NAMALWA (cell line): ENCODE measurements around the gene COX6A1.
"Not testable (repeated sequence)": the region's sequence is repeated elsewhere in the genome, so short reads cannot be mapped to it uniquely, and the experiment has no call there.

Experiments used
- DNase-seq: peaks from one replicate; pipeline ENCODE4 v3.0.0-alpha.2; 2015; ENCODE audit warnings: low spot score

The COX6A1 gene

DNA sequence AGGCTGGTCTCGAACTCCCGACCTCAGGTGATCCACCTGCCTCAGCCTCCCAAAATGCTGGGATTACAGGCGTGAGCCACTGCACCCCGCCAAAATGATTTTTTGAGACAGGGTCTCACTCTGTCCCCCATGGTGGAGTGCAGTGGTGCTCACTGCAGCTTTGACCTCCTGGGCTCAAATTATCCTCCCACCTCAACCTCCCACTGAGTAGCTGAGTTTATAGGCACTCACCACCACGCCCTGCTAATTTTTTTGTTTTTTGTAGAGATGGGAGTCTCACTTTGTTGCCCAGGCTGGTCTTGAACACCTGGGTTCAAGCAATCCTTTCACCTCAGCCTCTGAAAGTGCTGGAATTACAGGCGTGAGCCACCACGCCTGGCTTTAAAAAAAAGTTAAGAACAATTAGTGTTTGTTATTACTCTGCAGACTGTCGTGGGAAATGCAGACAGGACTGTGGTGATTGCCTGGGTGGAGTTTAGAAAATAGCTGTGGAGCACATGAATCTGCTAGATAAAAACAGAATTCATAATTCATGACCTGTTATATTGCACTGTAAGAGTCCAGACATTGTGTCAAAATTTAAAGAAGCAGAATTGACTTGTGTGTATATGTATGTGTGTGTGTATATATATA is 9.2 kb upstream of the COX6A1 start:
- DNase-seq = no peak

DNA sequence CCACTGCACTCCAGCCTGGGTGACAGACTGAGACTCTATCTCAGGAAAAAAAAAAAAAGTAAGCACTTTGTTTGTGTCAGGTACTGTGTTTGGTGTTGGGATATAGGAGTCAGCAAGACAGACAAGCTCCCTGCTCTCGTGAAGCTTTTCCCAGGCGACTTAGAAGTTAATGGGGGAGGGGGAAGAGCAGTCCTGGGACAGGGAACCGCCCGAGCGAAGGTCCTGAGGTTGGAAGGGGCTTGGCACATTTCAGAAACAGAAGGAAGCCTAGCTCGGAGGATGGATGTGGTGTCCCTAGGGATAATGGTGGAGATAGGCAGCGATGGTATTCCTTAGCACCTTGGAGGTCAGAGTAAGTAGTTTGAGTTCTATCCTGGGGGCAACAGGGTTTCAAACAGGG is 8.5 kb upstream of the COX6A1 start:
- DNase-seq = no peak

DNA sequence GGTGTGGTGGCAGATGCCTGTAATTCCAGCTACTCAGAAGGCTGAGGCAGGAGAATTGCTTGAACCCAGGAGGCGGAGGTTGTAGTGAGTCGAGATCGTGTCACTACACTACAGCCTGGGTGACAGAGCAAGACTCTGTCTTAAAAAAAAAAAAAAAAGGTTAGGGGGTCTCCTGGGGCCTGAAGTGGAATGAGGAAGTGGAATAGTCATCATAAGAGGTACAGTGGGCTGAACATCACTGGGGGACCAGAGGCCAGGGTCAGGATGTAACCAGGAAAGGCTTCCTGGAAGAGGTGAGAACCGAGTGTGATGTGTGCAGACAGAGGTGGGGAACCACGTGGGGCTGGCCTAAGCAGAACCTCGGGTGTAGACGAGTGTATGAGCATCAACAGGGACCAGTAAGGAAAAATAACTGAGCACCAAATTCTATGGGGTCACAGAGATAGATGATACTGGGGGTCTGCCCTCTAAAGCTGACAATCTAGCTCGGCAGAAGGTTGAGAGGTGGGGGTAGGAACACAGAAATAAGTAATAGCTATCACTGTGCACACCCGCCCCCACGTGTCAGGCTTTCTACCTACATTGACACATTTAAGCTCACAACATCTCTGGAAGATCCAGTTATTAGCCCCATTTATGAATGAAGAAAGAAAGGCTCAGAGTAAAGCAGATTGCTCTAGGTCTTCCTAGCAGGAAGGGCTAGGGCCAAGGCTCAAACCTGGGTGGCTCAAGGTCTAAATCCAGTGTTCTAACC is 5.0 kb upstream of the COX6A1 start:
- DNase-seq = no peak

DNA sequence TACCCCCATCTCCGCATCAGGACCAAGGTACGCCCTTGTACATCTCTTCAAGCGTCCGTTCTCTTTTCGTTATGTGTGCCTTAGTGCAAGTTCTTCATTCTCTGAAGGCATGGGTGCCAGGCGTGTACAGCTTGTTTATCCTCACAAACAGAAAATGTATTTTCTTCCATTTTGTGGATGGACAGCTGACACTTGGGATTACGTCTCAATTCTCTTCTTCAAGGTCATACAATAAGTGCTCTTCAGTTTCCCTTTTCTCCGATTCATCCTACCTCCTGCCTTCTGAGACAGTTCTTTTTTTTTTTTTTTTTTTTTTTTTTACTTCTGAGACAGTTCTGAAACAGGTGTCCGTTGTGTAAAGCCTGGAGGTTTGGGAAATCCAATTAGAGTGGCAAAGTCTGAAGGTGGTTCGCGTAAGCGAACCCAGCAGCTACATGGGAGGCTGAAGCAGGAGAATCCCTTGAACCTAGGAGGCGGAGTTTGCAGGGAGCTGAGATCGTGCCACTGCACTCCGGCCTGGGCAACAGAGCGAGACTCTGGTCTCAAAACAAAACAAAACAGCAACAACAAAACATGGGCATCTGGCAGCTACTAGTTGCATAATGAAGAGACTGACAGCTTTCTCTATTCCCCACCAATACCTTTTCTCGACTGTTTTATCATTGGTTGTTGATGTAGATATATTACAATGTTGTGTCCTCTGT is 734 bp downstream of the COX6A1 start:
- peak; percentile 58 for DNase-seq

DNA sequence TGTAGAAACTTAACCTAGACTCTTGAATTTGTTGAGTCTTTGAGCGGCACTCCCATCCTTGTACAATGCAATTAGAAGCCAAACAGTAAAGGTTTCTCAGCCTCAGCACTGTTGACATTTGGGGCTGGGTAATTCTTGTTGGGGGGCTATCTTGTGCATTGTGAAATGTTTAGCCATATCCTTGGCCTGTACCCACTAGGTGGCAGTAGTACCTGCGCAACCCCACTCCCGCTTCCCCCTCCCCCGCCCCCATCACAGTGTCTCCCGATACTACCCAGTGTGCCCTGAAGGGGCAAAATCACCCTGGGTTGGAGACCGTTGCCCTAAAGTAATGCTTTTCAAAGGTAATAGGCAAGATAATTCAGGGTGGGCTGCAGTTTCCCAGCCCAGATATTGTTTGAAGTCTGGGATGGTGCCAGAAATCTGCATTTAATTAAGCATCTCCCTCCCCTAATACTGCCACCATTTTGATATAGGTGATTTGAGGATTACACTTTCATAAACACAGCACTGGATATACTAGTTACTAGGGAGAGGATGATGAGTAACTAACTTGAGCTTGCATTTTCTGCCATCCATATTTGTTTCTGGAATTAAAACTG is 1.8 kb downstream of the COX6A1 start:
- DNase-seq = peak; percentile 90

DNA sequence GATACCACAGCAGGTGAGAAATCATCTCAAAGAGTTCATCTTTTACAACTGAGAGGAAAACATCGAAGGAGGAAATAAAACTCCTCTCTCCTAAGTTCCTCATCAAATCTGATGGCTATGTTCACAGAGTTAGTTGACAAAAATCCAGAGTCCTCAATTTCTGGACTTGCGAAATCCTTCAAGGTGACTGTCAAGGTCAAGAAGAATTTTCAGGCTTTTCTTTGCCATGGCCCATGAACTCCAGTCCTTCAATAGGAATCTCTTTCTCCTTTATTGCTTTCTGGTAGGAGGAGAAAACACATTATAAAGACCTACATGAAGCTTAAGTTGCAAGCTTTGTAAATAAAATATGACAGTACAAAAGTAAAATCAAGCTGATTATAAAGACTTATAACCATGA is 6.8 kb downstream of the COX6A1 start:
- DNase-seq = no peak

DNA sequence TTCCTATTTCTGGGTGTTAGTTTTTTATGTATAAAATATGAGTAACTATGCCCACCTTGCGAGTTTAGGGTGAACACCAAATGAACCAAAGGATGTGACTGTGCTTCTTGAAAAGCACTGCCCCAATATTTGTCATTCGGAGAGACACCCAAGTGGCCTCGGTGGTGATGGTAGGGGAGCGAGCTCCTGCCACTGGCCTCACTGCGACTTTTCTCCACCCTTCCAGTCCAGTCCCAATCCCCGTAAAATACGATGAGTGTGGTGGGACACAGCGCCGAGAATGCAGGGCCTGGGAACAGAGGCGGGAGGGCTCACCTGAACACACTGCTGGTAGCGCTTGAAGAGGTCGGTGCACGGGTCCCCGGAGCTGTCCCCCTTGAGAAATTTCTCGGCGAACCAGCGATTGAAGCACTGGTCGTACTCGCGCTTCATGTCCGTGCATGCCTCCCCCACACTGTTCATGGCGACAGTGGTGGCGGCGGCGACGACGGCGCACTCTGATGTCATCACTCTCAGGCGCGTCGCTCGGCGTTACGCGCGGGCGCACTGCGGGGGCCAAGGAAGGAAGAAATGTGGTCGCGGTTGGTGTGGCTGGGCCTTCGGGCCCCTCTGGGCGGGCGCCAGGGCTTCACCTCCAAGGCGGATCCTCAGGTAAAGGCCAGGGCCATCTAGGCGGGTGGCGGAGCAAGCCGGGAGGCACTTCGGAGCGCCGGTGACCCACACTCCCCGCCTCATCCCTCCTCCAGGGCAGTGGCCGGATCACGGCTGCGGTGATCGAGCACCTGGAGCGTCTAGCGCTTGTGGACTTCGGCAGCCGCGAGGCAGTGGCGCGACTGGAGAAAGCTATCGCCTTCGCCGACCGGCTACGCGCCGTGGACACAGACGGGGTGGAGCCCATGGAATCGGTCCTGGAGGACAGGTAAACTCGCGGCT is 8.3 kb downstream of the COX6A1 start, which contains the start of the genes GATC and TRIAP1:
TSS of gene GATC (plus strand) at position 534 of the 933 bp plus-strand sequence. CDS start at position 571, 37 bp downstream.
TSS of gene TRIAP1 (minus strand) at position 474 of the 933 bp plus-strand sequence. CDS start at position 462, 12 bp downstream.
- peak; percentile 94 for DNase-seq

DNA sequence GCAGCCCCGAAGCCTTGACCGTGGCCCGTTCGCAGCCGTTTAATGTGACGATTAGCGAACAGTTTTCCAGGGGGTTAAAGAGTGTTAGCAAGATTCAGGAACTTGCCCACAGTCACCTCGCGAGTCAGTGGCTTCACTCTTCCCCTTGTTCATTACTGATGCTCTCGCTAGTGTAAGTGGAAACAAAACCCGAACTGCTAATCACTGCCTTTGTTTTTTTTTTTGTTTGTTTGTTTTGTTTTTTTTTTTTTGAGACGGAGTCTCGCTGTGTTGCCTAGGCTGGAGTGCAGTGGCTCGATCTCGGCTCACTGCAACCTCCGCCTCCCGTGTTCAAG is 8.9 kb downstream of the COX6A1 start:
- not testable (repeated sequence) for DNase-seq

DNA sequence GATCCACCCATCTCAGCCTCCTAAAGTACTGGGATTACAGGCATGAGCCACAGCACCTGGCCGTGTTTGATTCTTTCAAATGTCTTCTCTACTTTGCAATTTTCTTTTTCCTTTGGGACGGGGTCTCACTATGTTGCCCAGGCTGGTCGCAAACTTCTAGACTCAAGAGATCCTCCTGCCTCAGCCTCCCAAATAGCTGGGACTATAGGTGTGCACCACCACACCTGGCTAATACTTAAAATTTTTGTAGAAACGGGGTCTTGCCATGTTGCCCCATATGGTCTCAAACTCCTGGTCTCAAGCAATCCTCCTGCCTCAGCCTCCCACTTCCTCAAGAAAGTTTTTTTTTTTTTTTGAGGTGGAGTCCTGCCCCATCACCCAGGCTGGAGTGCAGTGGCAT is 10.1 kb downstream of the COX6A1 start:
- no peak for DNase-seq

DNA sequence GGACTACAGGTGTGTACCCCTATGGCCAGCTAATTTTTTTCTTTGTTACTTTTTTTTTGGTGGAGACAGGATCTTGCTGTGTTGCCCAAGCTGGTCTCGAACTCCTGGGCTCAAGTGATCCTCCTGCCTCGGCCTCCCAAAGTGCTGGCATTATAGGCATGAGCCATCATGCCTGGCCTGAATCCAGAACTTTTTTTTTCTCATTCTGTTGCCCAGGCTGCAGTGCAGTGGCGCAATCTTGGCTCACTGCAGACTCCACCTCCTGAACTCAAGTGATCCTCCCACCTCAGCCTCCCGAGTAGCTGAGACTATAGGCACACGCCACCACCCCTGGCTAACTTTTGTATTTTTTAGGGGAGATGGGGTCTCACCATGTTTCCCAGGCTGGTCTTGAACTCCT is 14.6 kb downstream of the COX6A1 start:
- DNase-seq = not testable (repeated sequence)

DNA sequence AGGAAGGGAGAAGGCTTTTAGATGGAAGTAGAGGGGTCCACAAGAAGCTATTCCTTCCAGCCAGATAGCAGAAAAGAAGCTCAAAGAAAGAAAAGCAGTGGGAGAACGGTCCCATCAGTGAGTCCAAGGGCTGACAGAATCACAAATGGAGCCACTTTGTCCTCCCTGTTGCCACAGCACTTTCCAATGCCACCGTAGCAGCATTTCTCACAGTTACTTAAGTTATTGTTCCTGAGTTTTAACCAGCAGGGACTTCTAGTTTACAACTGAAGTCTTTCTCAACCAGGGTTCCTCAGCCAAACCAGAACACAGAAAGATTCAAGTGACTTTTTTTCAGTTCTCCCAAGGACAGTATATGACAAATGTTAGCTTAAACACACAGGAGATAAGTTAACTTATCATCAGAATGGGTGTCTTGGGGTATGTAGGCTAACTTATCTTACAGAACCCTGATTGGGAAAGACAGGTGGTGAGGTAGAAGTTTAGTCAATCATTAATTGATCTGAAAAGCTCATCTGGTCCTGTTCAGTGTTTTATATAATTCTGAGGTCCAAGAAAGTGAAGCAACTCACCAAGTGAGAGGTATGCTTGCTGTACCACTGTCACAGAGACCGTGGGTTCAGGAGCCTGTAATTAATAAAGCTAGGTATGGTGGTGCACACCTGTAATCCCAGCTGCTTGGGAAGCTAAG is 15.3 kb downstream of the COX6A1 start:
- no peak for DNase-seq

DNA sequence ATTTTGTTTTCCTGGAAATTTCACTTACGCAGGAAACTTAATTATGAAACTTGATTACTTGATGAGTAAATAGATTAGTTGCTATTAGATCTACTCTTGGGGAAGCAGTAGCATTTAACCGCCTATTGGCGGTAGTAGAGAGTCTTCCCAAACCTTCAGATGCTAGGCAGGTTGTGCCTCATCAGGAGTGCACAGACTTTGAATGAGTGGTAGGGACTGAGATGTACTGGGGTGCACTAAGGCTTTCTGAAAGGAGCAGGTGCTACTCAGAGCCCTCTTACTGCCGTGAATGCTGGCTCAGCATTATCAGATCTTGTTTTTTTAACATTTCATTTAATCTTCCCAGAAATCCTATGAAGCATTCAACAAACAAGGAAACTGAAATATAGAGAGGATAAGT is 16.1 kb downstream of the COX6A1 start:
- DNase-seq = peak; percentile 70

DNA sequence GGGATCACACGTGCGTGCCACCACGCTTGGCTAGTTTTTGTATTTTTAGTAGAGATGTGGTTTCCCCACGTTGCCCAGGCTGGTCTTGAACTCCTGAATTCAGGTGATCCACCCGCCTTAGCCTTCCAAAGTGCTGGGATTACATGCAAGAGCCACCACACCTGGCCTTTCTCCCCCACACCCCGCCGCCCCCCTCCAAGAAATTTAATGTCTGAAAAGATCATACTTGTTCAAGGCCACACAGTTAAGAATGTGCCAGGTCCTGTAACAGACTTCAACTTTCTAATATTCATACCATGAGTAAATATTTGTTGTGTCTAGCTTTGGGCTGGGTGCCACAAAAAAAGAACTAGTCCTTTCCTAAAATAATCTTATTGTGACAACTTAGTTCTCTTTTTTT is 17.4 kb downstream of the COX6A1 start:
- no peak for DNase-seq

DNA sequence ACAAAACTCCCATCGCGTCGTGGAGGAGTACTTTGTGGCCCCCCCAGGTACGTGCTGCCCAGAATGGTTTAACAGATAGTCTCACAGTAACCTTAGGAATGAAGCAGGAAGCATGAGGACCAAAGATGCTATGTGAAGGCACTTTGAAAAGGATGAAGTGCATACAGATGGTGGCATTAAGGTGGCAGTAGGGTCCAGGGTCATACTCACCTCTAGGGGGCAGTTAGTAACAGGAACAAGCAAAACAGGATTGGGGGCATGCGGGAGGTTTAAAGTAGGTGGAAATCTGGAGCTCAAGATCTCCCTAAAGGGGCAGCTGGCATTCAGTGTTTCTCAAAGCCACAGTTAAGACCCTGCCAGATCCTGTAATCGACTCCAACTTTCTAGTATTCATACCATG is 19.2 kb downstream of the COX6A1 start:
- DNase-seq = peak; percentile 61

DNA sequence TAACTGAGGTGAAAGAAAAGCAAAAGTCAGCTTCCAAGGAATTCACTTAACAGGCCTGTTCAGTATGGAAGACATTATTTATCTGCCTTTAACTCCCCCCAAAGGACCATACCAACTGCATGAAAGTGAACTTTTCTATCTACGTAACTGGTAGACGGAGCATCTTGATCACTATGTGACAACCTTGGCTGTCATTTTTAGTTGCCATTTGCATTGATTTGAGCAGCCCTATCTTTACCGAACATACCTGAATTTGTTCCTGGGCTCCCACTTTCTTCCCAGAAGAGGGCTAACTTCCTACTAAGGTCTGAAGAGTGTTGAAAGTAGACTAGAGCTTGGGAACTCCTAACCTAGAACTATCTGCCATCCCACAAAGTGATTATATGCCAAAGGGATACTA is 22.2 kb downstream of the COX6A1 start:
- DNase-seq = no peak

DNA sequence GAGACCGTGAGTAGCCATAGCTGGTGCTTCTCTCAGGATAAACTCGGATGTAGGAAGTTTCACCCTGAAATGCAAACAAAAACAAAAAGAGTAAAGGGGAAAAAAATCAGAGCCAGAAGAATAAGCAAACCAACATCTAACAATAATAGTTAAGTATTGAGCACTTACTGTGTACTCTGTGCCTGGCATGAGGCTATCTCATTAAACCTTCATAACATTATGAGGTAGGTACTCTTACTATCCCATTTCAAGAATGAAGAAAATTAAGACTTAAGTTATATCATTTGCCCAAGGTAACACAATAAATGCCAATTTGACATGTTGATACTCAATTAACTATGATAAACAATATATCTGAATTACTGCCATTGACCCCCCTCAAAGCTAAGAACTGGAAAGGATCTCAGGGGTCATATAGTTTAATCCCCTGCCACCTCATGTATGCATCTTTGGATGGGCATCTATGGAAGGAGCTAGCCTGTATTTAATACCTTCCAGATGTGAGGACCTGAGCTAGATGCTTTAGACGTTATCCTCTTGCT is 24.3 kb downstream of the COX6A1 start:
- no peak for DNase-seq

DNA sequence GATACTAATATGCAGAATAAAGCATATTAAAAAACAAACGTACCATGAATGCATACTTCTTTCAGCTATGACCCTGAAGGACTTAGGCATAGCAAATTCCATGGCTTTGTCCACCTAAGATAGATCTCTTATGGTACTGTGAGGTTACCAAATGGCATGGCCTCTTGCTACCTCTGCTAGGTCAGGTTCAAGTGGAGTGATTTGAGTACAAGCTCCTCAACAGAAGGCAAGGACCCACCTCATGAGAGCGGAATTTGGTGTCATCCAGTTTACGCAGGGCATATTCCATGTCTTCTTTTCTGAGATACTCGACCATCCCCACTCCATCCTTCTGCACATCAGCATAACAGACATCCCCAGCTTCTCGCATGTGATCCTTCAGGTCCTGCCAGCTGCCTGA is 25.8 kb downstream of the COX6A1 start:
- no peak for DNase-seq

DNA sequence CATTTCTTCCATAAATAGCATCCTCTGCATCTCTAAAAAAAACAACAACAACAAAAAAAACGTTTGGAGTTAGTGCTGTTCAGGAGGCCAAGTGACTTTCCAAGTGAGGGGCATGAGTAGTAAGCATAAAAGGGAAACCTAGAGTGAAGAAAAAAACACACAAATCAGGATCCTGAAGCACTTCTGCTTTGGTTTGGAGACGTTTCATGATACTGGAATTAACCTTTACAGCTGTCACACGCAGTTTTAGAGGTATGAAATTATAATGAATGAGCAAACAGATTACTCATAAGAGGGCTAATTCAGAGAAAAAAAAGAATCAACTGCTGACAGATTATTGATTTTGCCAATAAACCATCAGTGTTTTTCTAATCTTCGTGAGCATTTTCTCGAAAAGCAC is 27.8 kb downstream of the COX6A1 start:
- DNase-seq = no peak

DNA sequence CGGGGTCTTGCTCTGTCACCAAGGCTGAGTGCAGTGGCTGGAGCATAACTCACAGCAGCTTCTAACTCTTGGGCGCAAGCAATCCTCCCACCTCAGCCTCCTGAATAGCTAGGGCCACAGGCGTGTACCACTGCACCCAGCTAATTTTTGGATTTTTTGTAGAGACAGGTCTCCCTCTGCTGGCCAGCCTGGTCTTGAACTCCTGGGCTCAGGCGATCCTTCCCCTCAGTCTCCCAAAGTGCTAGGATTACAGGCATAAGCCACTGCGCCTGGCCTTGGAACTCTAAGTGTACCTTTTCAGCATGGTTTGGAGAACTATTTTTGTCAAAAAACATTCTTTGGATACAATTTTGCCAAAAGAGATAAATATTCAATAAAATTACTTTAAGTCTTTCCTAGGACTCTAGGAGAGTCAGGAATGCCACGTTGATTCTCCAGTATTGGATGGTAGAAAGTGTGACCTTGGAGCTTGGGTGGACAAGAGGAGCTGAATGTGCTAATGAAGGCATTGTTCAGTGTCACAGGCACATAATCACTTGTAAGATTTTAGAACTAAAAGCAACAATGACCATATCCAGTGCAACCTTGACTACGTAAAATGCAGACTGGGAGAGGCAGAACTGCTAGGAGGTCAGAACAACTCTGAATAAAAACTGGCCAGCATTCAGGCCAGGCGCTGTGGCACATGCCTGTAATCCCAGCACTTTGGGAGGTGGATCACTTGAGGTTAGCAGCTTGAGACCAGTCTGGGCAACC is 28.8 kb downstream of the COX6A1 start:
- peak; percentile 78 for DNase-seq

DNA sequence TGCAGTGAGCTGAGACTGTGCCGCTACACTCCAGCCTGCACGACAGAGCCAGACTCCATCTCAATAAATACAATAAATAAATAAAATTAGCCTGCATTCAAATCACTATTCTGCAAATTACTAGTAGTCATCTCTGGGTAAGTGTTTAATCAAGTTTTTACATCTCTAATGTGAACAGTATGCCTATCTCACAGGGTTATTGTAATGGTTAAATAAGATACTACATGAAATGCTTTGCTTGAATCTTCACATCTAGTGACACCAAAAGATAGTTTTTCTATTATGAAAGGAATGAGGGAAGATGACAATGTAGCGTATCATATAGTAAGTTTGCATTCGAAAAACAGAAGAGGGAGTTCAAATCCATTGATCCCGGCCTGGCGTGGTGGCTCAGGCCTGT is 29.5 kb downstream of the COX6A1 start:
- DNase-seq = no peak
